GM21381 (cell line): ENCODE results near the gene POLR2A.
A peak's percentile ranks its signal among the peaks of the same experiment; 100 is the strongest.

ENCODE experiments used
- ATAC-seq: cut with Tn5 transposase; IDR thresholded peaks from one replicate; pipeline ENCODE4 v1.9.1; 2021; ENCODE audit warnings: mild to moderate bottlenecking, moderate library complexity; ENCODE audit not compliant: unreplicated experiment

POLR2A gene

DNA sequence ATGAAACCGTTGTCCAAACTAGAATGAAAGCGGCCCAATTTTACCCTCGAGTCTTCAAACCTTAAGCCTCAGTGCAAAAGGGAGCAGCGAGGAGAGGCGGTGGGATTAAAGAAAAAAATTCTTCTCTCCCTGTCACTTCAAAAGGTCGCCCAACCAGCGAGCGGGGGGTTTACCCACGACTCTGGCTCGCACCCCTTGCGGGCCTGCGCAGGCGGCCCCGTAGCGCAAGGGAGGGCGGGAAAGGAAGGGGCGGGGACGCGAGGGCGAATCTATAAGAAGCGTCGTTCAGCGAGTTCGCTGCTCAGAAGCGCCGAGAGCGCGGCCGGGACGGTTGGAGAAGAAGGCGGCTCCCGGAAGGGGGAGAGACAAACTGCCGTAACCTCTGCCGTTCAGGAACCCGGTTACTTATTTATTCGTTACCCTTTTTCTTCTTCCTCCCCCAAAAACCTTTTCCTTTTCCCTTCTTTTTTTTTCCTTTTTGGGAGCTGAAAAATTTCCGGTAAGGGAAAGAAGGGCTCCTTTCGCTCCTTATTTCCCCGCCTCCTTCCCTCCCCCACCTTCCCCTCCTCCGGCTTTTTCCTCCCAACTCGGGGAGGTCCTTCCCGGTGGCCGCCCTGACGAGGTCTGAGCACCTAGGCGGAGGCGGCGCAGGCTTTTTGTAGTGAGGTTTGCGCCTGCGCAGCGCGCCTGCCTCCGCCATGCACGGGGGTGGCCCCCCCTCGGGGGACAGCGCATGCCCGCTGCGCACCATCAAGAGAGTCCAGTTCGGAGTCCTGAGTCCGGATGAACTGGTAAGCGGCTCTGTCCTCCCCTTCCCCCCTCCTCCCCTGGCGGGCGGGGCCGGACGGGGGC is at the start of gene POLR2A:
Gene POLR2A, plus strand, starts transcription at position 300 of the 852 bp plus-strand sequence.
- peak; percentile 59 for ATAC-seq

DNA sequence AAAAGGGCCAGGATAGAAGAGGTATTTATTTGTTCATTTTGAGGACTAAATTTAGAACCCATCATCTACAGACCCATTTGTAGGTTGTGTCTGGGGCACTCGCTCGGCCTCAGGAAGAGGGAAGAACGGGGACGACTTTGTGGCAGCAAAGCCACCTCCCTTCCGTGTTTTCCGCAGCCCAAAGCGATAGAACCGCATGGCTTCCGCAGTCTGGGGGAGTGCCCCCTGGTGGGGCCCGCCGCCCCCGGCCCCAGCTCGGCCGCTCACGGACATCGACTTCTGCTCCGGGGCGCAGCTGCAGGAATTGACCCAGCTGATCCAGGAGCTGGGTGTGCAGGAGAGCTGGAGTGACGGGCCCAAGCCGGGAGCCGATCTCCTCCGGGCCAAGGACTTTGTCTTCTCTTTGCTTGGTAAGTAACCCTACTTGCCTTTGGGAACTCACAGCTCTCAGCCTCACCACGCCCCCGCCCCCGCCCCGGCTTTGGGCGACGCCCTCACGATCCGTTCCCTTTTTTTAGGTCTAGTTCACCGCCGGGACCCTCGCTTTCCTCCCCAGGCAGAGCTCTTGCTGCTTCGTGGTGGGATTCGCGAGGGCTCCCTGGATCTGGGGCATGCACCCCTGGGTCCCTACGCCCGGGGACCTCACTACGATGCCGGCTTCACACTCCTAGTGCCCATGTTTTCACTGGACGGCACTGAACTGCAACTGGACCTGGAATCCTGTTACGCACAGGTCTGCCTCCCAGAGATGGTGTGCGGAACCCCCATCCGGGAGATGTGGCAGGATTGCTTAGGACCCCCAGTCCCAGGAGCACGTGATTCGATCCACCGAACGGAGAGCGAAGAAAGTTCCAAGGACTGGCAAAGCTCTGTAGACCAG is 48.2 kb upstream of the POLR2A start:
- peak; percentile 21 for ATAC-seq

DNA sequence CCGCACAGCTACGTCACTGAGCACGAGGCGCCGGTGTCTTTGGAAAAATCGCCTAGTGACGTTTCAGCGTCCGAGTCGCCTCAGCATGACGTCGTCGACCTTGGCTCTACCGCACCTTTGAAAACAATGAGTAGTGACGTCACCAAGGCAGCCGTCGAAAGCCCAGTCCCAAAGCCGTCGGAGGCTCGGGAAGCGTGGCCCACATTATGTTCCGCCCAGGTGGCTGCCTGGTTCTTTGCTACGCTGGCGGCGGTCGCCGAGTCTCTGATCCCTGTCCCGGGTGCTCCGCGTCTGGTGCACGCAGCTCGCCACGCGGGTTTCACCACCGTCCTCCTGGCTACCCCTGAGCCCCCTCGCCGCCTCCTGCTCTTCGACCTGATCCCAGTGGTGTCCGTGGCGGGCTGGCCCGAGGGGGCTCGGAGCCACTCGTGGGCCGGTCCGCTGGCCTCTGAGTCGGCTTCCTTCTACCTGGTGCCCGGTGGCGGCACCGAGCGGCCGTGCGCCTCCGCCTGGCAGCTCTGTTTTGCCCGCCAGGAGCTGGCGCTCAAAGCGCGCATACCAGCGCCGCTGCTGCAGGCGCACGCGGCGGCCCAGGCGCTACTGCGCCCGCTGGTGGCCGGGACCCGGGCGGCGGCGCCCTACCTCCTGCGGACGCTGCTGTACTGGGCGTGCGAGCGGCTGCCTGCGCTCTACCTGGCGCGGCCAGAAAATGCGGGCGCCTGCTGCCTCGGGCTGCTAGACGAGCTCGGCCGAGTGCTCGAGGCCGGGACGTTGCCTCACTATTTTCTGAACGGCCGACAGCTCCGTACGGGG is 47.4 kb upstream of the POLR2A start:
- no peak for ATAC-seq

DNA sequence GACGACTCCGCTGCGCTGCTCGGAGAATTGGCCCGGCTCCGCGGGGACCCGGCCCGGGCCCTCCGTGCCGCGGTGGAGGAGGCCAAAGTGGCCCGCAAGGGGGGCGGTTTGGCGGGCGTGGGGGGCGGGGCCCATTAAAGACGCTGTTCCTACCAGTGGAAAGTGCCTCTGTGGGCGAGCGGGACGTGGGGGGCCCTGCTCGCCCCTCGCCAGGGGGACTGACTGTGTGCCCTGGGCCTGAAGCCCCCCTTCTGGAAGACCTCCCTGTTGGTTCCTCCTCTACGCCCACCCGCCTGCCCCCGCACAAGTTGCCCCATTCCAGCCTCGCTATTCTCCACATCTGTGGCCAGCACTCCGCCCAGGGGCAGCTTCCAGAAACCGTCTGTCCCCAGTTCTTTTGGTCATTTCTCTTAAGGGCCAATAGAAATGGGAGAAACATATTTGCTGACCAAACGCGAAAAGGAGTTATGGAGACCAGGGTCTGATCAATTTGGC is 46.8 kb upstream of the POLR2A start:
- no peak for ATAC-seq

DNA sequence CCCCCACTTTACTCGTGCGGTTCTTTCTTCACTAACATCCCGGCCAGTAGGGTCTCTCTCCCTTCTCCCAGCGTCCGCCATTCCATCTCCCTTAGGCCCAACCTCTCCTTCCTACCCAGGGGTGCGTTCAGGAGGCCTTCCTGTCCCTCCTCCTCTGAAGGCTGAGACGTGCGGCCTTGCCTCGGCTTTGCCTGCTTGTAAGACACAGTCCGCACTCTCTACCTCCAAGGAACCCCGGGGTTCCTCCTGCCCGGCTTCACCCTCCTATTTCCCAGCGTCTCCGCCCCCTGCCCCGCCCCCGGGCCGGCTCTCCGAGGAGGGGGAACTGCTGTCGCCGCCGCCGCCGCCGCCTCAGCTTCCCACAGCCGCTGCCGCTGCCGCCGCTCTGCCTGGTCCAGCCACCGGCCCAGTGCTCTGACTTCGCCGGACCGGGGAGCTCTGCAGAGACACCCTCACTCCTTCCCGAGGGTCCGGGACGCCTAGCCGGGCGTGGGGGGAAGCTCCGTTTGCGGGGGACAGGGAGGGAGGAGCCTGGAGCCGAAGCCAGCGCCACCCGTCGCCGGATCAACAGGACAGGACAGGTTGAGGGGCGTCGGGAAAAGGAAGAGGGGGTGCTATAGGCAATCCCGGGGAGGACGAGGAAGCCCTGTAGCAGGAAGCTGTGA is 46.1 kb upstream of the POLR2A start:
- no peak for ATAC-seq

DNA sequence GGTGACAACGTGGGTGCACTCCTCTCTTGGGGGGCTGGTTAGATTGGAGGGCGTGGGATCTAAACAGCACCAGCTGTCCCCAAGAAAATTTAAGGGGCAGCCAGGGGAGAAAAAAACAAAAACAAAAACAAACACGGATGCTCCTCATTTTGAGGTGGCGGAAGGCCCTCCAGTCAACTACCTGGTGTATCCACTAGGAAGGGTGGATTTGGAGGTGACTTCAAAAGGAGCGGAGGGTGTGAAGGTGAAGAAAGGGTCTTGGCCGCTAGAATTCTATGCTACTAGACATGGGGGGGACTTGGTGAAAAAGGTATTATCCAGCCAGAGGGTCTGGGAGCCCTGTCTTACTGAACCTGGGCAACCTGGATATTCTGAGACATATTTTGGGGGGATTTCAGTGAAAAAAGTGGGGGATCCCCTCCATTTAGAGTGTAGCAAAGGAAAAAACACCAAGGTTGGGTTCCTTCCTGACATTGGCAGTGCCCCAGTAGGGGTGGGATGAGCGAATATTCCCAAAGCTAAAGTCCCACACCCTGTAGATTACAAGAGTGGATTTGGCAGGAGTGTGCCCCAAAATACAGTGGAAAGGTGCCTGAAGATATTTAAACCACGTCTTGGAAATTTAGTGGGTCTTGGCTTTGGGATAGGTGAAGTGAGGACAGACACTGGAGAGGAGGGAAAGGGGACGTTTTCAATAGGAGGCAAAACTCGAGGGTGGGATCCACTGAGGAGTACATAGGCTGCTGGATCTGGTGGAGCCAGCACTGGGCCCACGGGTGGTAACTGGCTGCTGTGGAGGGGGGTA is 45.3 kb upstream of the POLR2A start:
- ATAC-seq = no peak

DNA sequence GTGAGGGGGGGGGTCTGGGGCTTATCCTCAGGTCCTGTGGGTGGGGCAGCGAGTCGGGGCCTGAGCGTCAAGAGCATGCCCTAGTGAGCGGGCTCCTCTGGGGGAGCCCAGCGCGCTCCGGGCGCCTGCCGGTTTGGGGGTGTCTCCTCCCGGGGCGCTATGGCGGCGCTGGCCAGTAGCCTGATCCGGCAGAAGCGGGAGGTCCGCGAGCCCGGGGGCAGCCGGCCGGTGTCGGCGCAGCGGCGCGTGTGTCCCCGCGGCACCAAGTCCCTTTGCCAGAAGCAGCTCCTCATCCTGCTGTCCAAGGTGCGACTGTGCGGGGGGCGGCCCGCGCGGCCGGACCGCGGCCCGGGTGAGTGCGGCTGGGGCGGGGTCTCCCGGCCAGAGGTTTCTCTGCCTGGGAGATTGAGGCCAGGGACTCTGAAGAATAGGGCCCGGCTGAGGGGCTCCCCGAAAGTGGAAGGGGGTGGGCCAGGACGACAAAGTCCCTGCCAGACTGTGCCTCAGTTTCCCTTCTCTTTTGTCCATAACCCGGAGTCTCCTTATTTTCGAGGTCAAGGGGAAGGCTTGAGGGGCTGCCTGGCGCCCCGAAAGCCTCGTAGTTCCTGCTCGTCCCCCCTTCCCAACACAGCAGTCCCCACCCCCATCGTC is 44.6 kb upstream of the POLR2A start, which contains the start of gene FGF11:
Gene FGF11, plus strand, starts transcription at position 51 of the 651 bp plus-strand sequence. Its CDS starts 109 bp downstream, at position 160.
- ATAC-seq = no peak

DNA sequence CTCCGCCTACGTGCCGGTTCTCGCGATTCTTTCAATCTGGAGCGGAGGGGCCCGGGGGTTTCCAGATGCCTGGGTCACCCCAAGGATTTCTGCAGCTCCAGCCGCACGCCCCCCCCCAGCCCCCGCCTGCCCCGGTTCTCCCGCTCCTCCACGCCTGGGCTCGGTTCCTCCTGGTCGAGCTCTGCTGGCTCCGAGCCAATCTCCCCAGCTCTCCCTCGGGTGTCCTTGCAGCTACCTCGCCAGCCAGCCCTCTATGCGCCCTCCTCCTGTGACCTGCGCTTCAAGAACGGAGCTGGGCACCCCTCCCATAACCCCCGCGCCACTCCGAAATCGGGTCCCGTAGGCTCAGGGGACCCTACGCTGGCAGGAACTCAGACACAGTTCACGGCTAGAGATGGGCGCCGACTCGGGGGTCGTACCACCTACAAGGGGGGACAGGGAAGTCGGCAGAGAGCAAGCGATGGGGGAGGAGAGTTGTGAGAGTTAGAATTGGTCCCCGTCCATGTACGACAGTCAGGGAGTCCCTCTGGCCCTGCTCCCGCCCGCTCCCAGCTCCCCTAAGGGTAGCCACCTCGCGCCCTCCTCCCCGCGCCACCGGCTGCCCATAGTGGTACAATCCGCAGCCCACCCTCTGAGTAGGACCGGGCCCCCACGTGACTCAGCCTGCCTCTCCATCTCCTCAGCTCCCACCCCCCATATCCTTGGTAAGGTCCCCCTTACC is 43.9 kb upstream of the POLR2A start:
- no peak for ATAC-seq

DNA sequence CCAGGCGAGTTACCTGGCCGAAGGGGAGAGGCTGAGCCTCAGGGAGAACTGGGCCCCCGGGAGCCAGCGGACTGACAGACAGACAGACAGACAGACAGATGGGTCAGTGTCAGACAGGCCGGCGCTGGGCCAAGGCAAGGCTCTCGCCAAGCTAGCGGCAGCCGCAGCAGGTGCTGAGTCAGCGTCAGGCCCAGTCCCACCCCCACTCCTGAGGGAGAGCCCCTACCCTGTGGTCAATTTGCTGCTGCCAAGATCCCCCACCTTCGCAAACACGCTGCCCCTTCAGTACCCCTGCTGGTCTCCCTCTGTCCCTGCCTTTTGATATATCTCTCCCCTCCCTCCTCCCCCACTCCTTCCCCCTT is 43.4 kb upstream of the POLR2A start:
- no peak for ATAC-seq

DNA sequence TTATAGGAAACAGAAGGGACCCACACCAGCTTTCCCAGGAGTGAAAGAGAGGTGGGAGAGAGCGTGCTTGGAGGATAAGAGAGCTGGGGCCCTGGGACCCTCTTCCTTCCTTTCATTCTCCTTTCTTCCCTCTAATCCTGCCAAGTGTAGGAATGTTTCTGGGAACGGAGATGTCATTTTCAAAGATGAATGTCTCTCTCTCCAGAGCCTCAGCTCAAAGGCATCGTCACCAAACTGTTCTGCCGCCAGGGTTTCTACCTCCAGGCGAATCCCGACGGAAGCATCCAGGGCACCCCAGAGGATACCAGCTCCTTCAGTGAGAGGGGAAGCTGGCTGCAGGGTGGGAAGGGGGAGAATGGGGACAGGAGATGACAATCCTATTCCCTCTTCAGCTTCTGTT is 42.9 kb upstream of the POLR2A start:
- no peak for ATAC-seq

DNA sequence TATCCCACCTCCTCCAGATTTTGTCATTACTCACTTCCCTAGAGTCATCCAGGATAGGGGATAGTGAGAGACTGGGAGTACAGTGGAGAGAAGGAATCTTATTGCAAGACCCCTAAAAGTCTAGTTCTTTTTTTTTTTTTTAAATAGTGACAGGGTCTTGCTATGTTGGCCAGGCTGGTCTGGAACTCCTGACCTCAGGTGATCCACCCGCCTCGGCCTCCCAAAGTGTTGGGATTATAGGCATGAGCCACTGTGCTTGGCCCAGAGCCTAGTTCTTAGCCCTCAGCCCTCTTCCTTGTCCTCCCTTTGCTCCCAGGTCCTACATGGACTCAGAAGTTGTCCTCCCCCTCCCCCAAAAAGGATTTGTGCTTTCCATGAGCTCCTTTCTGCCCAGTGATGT is 42.0 kb upstream of the POLR2A start:
- no peak for ATAC-seq

DNA sequence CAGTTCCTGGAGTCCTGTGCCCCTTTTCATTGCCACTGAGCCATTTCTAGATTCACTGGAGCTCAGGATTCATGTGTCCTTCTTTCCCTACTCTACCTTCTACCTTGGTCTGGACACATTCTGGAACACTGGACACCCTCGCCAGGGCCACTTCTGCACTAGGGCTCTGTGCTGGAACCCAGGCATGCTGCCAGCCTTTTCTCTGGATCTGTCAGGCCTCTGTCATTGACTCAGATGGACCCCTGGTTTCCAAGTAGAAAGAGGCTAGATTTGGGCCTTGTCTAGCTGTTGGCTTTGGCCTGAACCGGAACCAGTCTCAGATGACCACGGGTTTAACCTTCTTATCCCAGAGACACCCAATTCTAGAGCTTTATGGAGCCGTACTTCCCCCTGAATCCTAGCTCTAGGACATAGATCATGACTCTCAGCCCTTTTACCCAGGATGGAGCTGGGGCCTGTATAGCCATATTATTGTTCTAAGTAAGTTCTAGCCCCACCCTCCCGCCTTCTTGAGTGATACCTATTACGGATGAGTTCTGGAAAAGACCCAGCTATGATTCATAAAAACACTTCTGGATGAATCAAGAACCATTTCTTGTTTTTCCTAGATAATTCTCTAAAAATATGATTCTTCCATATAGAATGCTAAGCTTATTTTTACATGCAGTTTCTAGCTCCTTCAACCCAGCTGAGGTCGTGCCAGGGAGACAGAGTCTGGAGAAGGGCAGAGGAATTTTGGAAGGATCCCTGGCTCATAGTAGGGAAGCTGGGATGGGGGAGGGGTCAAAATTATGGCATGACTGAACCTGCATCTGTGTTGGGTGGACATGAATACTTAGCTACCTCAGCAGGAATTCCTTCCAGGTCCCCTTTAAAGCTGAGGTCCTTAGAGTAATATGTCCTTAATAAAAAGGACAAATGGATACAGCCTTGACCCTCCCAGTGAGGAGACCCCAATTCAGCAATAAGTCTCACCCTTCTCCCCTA is 40.4 kb upstream of the POLR2A start:
- no peak for ATAC-seq

DNA sequence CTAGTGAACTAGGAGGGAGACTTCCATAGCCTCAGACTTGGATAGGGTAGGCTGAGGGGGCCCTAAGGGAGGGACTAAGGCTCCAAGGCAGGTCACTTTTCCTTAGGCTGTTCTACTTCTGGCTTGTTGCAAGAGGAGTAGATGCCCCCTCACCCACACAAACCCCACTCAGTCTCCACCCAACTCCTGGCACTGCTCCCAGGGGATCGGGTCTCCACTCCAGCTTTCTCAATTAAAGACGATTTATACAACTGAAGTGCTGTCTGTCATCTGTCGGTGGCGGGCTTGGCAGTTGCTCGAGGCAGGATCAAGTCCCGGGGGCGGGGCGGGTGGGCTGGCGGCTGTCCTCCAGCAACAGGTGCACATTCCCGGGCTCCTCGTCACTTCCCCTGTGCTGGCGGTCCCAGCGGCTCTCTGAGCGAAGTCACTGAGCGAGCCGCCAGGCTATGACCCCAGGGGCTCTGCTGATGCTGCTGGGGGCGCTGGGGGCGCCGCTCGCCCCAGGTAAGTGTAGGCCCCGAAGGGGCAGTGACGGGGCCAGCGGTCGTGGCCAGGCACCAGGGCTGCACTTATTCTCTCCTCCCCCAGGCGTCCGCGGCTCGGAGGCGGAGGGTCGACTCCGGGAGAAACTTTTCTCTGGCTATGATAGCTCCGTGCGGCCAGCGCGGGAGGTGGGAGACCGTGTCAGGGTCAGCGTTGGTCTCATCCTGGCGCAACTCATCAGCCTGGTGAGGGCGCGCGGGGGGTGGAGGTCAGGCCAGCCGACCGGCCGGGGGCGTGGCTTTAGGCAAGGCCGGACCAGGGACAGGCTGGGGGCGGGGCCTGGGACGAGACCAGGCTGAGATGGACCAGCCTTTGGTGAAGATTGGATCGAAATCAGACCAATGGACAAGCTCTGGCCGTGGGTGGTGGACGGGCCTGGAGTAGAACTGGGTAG is 39.2 kb upstream of the POLR2A start, which contains the start of gene CHRNB1:
Gene CHRNB1, plus strand, starts transcription at position 380 of the 937 bp plus-strand sequence. Its CDS starts 67 bp downstream, at position 447.
- no peak for ATAC-seq

DNA sequence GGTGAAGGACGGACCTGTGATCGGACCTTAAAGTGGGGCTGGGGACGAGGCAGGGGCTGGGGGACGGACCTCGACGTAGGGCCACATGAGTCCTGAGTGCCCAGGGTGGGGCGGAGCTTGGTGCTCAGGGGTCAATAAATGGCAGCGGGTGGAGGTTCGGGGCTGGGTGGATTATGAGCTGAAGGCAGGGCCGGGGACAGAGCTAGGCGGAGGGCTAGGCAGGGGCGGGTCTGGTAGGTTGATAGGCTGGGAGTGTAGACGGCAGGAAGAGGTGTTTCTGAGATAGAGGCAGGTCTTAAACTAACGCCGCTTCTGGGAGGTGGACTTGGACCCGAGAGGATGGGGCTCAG is 38.6 kb upstream of the POLR2A start:
- no peak for ATAC-seq

DNA sequence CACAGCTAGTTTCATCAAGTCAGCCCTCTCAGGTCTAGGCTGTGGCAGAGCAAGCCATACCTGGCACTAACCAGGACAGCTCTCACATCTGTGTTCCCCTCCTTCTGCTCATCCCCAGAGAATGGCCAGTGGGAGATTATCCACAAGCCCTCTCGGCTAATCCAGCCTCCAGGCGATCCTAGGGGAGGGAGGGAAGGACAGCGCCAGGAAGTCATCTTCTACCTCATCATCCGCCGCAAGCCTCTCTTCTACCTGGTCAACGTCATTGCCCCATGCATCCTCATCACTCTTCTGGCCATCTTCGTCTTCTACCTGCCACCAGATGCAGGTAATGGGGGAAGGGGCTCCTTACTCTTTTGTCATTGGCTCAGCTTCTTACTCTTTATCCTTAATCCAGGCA is 35.7 kb upstream of the POLR2A start:
- no peak for ATAC-seq

DNA sequence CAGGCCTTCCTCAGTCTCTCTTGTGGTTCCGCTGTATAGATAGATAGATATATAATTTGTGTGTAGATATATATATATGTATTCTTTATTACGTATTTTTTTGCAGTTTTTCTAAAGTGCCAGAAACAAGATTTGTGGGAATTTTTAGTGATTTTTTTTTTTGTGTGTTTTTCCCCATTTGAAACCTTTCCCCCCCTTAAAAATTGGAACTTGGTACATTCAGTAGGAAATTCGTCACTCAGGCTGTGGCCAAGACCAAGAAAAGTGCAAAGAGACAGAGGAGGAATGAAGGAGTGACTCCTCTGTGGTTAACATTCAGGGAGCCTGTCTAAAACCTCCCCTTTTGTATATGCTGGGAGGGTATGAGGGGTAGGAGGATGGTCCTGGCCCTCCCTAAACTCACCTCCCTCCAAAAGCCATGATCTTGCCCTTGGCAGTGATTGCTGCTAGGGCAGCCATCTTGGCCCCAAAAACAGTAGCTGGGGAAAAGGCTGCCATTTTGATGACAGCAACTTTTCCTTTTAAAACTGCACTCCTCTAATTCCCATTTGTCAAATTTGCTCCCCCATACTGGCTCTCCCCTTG is 24.1 kb upstream of the POLR2A start:
- no peak for ATAC-seq
